Glomerular endothelial cell (primary cell): ENCODE results near the gene IL27RA. TPM values are rescaled to one million over a fixed set of nuclear protein-coding genes. Genes with fewer than 3 reads are reported as not detected.
"Not testable (repeated sequence)": the region's sequence is repeated elsewhere in the genome, so short reads cannot be mapped to it uniquely, and the experiment has no call there.

Experiments
- DNase-seq: peaks from one replicate; pipeline ENCODE4 v3.0.0-alpha.2; 2011; ENCODE audit warnings: low read depth, low spot score; ENCODE audit errors: extremely low read depth
- total RNA-seq: library from RNA; depleted of rRNA; stranded (reverse); fragments of >200 nt; gene quantifications from 2 replicates; pipeline ENCODE4 v1.2.3, GENCODE V29; 2015

The IL27RA gene
- total RNA-seq, 1 donor from 2014 or later, result 8.4 TPM

GRCh38 chr19:13998426-13998825 lies 33.1 kb upstream of the IL27RA start:
- no peak for DNase-seq

GRCh38 chr19:13999085-13999484 lies 32.5 kb upstream of the IL27RA start:
- DNase-seq, result no peak

GRCh38 chr19:14000691-14001375 lies 30.7 kb upstream of the IL27RA start:
- DNase-seq, result no peak

- no peak for DNase-seq
Observed at GRCh38 chr19:14002571-14003250, 28.9 kb upstream of the IL27RA start.

GRCh38 chr19:14003251-14004055 lies 28.1 kb upstream of the IL27RA start:
- no peak for DNase-seq

GRCh38 chr19:14004619-14005348 lies 26.8 kb upstream of the IL27RA start:
- DNase-seq, result no peak

GRCh38 chr19:14005349-14006084 lies 26.0 kb upstream of the IL27RA start:
- DNase-seq, result no peak

GRCh38 chr19:14006085-14006765 lies 25.3 kb upstream of the IL27RA start, which contains the start of gene RFX1:
TSS of gene RFX1 (minus strand) at chr19:14006320. CDS start at chr19:13993843, 12,477 bp downstream.
- peak; percentile 99 for DNase-seq

GRCh38 chr19:14006766-14007562 lies 24.6 kb upstream of the IL27RA start:
- DNase-seq, result no peak

GRCh38 chr19:14012378-14012915 lies 19.1 kb upstream of the IL27RA start:
- DNase-seq, result no peak

- no peak for DNase-seq
Observed at GRCh38 chr19:14015524-14016035, 16.0 kb upstream of the IL27RA start.

- no peak for DNase-seq
Observed at GRCh38 chr19:14019100-14019499, 12.5 kb upstream of the IL27RA start.

GRCh38 chr19:14019739-14020138 lies 11.8 kb upstream of the IL27RA start:
- DNase-seq, result not testable (repeated sequence)

GRCh38 chr19:14021474-14021873 lies 10.1 kb upstream of the IL27RA start:
- DNase-seq, result no peak

GRCh38 chr19:14022469-14022868 lies 9.1 kb upstream of the IL27RA start:
- no peak for DNase-seq

GRCh38 chr19:14023404-14024235 lies 7.9 kb upstream of the IL27RA start:
- no peak for DNase-seq

- not testable (repeated sequence) for DNase-seq
Observed at GRCh38 chr19:14026652-14027192, 4.8 kb upstream of the IL27RA start.
